ENCODE data around the gene ITPR1.
A peak's percentile ranks its signal among the peaks of the same experiment; 100 is the strongest.

Gene ITPR1

DNA sequence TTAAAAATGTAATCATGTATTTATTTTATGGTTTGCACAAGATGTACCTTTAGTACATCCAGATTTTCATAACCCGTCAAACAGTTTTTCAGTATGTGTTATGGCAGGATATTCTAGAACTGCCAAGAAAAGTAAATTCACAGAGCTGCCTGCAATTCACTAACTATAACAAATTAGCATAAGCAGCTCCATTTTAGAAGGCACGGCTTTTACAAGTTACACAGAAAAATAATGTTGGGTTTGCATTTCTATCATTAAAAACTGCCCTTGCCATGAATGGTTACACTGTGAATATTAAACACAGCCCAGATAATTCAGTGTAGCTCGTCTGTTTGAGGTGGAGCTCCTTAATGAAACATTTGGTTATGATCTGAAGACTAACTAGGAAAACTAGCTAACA lies 391.7 kb downstream of the ITPR1 start:
- Histone ChIP-seq H3K9ac (ENCODE audit: low read depth, low read length, poor library complexity, severe bottlenecking) (no peak overlapping the region), H2AFZ (ENCODE audit: low read length) (peak overlapping the region; percentile 13; the same call in 1 of the 2 replicates), H3K9me3 (ENCODE audit: insufficient read depth, low read depth, low read length) (no peaks in the 10 kb centered on the region), H3K9me2 (replicated peaks; ENCODE audit: low read depth, low read length) (no peaks in the 10 kb centered on the region), H4K20me1 (ENCODE audit: insufficient read depth, low read length, poor library complexity, severe bottlenecking) (no peaks in the 10 kb centered on the region), H3K4me2 (ENCODE audit: low read depth, low read length, poor library complexity, severe bottlenecking) (no peak overlapping the region), H3K36me3 (ENCODE audit: insufficient read depth, low read length) (no peaks in the 10 kb centered on the region), H3K4me1 (ENCODE audit: insufficient read depth, low read length, poor library complexity, severe bottlenecking) (peaks cover 17% of the 10 kb centered on the region), H3K27me3 (ENCODE audit: insufficient read depth, low read length, poor library complexity, severe bottlenecking) (no peaks in the 10 kb centered on the region), H3K4me3 (ENCODE audit: low read length, poor library complexity, severe bottlenecking) (no peak overlapping the region), H3F3A (ENCODE audit: low read depth) (no peaks in the 10 kb centered on the region), H3K79me2 (ENCODE audit: insufficient read depth, low read length) (no peaks in the 10 kb centered on the region)
- TF ChIP-seq EZH2phosphoT487 (IDR thresholded peaks at IDR 0.05; ENCODE audit: borderline replicate concordance): no peak
- TF ChIP-seq, protein P1, sequence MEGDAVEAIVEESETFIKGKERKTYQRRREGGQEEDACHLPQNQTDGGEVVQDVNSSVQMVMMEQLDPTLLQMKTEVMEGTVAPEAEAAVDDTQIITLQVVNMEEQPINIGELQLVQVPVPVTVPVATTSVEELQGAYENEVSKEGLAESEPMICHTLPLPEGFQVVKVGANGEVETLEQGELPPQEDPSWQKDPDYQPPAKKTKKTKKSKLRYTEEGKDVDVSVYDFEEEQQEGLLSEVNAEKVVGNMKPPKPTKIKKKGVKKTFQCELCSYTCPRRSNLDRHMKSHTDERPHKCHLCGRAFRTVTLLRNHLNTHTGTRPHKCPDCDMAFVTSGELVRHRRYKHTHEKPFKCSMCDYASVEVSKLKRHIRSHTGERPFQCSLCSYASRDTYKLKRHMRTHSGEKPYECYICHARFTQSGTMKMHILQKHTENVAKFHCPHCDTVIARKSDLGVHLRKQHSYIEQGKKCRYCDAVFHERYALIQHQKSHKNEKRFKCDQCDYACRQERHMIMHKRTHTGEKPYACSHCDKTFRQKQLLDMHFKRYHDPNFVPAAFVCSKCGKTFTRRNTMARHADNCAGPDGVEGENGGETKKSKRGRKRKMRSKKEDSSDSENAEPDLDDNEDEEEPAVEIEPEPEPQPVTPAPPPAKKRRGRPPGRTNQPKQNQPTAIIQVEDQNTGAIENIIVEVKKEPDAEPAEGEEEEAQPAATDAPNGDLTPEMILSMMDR (conservative IDR thresholded peaks at IDR 0.05; ENCODE audit: low read length): no peak

DNA sequence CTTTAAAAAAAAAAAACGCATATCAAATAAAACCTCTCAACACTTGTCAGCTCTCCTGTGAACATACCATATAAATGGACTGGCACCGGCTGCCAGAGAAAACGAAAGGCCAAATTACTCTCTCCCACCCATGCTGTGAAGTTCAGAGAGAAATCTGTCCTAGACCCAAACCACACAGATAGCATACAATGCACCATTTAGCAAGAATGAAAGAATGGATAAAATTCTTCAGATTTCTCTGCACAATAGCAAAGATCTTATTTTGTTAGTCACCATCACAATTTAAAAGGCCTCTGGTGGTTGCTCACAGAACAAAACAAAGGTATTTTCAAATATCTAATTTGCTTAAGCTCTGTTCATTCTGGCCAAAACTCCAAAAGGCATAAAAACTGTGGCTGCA lies 392.2 kb downstream of the ITPR1 start:
- Histone ChIP-seq H3K9ac (ENCODE audit: low read depth, low read length, poor library complexity, severe bottlenecking) (no peak overlapping the region), H3K4me2 (ENCODE audit: low read depth, low read length, poor library complexity, severe bottlenecking) (no peak overlapping the region), H3K4me1 (ENCODE audit: insufficient read depth, low read length, poor library complexity, severe bottlenecking) (peaks cover 19% of the 10 kb centered on the region), H3F3A (ENCODE audit: low read depth) (no peaks in the 10 kb centered on the region), H3K4me3 (ENCODE audit: low read length, poor library complexity, severe bottlenecking) (no peak overlapping the region), H3K79me2 (ENCODE audit: insufficient read depth, low read length) (no peaks in the 10 kb centered on the region), H3K36me3 (ENCODE audit: insufficient read depth, low read length) (no peaks in the 10 kb centered on the region), H3K9me3 (ENCODE audit: insufficient read depth, low read depth, low read length) (no peaks in the 10 kb centered on the region), H2AFZ (ENCODE audit: low read length) (peak overlapping the region; percentile 13; the same call in 1 of the 2 replicates), H3K9me2 (replicated peaks; ENCODE audit: low read depth, low read length) (no peaks in the 10 kb centered on the region), H4K20me1 (ENCODE audit: insufficient read depth, low read length, poor library complexity, severe bottlenecking) (no peaks in the 10 kb centered on the region), H3K27me3 (ENCODE audit: insufficient read depth, low read length, poor library complexity, severe bottlenecking) (no peaks in the 10 kb centered on the region)
- TF ChIP-seq, protein P1 (conservative IDR thresholded peaks at IDR 0.05; ENCODE audit: low read length): peak; percentile 32
- no peak for TF ChIP-seq EZH2phosphoT487 (IDR thresholded peaks at IDR 0.05; ENCODE audit: borderline replicate concordance)

DNA sequence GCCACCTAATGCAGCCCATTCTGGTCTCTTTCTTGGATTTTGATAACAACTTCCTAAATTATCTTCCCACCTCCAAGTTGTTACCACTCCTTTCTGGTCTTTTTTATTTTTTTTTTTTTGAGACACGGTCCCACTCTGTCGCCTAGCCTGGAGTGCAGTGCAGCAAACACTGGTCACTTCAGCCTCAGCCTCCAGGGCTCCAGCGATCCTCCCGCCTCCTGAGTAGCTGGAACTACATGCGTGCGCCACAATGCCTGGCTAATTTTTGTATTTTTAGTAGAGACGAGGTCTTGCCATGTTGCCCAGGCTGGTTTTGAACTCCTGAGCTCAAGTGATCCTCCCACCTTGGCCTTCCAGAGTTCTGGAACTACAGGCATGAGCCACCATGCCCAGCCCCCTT lies 393.3 kb downstream of the ITPR1 start:
- peaks cover 19% of the 10 kb centered on the region for H3K4me1 ChIP-seq (ENCODE audit: insufficient read depth, low read length, poor library complexity, severe bottlenecking)
- H3K36me3 ChIP-seq (ENCODE audit: insufficient read depth, low read length): no peaks in the 10 kb centered on the region
- no peaks in the 10 kb centered on the region for H3K9me2 ChIP-seq (replicated peaks; ENCODE audit: low read depth, low read length)
- no peak overlapping the region for H3K9ac ChIP-seq (ENCODE audit: low read depth, low read length, poor library complexity, severe bottlenecking)
- H4K20me1 ChIP-seq (ENCODE audit: insufficient read depth, low read length, poor library complexity, severe bottlenecking): no peaks in the 10 kb centered on the region
- H2AFZ ChIP-seq (ENCODE audit: low read length): no peak overlapping the region
- TF ChIP-seq, protein P1 (conservative IDR thresholded peaks at IDR 0.05; ENCODE audit: low read length): no peak
- TF ChIP-seq EZH2phosphoT487 (IDR thresholded peaks at IDR 0.05; ENCODE audit: borderline replicate concordance): no peak
- H3K9me3 ChIP-seq (ENCODE audit: insufficient read depth, low read depth, low read length): no peaks in the 10 kb centered on the region
- no peaks in the 10 kb centered on the region for H3K79me2 ChIP-seq (ENCODE audit: insufficient read depth, low read length)
- no peaks in the 10 kb centered on the region for H3F3A ChIP-seq (ENCODE audit: low read depth)
- no peak overlapping the region for H3K4me2 ChIP-seq (ENCODE audit: low read depth, low read length, poor library complexity, severe bottlenecking)
- H3K4me3 ChIP-seq (ENCODE audit: low read length, poor library complexity, severe bottlenecking): no peak overlapping the region
- no peaks in the 10 kb centered on the region for H3K27me3 ChIP-seq (ENCODE audit: insufficient read depth, low read length, poor library complexity, severe bottlenecking)

Measured in Loucy (cell line).